Measurements from ENCODE around the gene RHOH.

Gene RHOH

DNA sequence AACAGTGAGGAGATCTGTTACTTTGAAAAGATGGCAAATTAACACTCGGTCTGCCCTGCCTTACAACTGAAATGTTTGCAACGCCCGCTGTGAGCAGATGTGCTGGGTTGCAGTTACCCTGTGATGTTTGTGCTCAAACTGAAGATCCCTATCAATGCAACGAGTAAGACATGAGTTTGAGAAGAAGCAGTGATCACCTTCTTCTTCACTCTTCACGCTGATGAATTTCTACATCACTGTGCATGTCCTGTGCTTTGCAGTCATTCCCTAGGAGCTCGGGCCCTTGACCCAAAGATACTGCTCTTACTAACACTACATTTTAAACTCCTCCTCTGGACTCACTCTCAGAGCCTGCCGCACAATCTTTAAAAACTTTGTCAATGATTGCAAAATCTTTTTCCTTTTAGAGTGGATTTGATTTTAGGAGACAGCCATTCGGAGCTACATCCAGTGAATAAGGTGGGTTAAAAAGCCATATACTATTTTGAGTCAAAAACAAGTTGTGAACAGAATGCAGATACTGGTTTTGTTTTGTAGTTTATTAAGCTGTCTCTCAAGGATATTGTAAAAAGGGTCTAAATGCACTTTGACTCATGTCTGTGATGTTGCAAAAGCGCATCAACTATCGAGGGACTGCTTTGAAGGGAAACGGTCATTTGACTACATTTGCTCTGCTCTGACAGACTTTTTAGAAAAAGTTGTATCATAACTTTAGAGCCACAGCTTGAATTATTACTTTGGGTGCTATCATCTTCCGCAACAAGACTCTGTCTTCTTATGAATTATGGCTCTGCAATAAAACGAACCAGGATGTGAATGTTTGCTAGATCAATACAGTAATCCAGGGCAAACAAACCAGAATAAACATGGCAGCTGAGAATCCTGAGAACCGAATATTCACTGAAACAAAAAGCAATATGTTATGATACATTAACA is 5.7 kb upstream of the RHOH start:
- H3K4me3 ChIP-seq (ENCODE audit: low read length), result no peak overlapping the region

DNA sequence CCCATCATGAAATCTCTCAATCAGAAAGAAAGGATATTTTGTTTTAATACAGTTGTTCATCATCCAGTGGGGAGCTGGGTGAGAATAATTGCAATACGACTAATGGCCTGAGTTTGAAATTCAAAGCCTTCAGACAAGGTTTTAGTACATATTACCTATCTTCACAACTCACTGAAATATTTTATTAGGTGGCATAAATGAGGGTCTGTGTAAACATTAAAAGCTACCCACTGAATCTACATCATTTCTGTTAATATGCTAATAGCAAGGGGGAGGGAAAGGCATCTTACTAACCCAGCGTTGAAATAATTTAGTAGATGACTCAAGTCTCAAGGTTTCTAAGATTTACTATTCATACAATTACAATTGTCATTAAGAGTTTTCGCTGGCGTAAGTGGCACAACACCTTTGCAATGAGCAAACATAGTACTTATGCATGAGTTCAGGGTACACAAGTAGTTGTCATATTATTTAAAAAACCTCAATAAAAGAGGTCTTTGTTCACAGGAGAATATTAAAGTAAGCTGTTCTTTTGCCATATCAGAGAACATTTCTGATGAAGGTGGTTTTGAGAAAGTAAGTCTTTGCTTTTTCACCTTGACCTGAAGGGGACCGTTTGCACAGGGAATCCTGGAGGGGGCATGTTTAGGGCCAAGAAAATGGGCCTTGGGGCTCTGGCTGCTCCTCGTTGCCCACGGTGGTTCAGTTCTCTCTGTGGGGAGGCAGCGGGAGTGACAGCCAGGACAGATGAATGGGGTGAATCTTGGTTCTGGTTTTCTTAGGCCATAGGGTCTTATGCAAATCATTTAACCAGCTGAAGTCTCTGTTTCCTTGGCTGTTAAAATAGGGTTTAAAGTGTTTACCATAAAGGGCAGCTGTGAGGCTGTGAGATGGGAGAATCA is 4.5 kb upstream of the RHOH start:
- Histone ChIP-seq H3K27me3 (ENCODE audit: control insufficient read depth, insufficient read depth, low read length) (no peaks in the 10 kb centered on the region), H3K9me3 (ENCODE audit: control insufficient read depth, low read length) (no peaks in the 10 kb centered on the region), H3K36me3 (ENCODE audit: control insufficient read depth, insufficient read depth, low read length) (no peaks in the 10 kb centered on the region), H3K9ac (ENCODE audit: low read length) (no peak overlapping the region), H3K4me3 (ENCODE audit: low read length) (no peak overlapping the region), H3K4me1 (ENCODE audit: control insufficient read depth, insufficient read depth, low read length) (peaks cover 57% of the 10 kb centered on the region)

More for the DNA sequence above, 5.7 kb upstream of the RHOH start:
- no peaks in the 10 kb centered on the region for H3K36me3 ChIP-seq (ENCODE audit: control insufficient read depth, insufficient read depth, low read length)
- H3K27me3 ChIP-seq (ENCODE audit: control insufficient read depth, insufficient read depth, low read length), result no peaks in the 10 kb centered on the region
- no peak overlapping the region for H3K9ac ChIP-seq (ENCODE audit: low read length)
- peaks cover 57% of the 10 kb centered on the region for H3K4me1 ChIP-seq (ENCODE audit: control insufficient read depth, insufficient read depth, low read length)
- H3K9me3 ChIP-seq (ENCODE audit: control insufficient read depth, low read length), result no peaks in the 10 kb centered on the region

DNA sequence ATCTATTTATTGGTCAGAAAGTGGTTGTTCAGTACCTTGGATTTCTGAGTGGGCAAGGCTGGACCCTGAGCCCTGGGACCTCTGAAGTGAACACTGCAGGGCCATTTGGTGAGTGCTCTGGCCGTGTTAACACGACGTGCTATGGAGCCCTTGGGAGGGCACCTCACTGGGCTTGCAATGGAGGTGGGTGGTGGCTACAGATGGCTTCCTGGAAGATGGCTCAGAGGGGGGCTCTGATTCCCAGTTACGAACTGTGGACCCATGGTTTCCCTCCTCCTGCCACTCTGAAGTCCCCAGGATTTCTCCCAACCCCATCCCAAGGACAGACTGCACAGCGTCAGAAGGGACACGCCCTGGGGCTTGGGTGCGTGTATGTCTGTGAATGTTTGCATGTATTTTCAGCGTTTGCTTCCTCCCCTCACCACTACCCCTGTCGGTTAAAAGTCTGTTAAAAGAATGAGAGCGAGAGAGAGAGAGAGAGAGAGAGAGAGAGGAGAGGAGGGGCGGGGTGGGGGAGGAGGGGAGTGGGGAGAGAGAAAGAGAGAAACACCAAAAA is 3.7 kb upstream of the RHOH start:
- H3K9me3 ChIP-seq (ENCODE audit: control insufficient read depth, low read length), result no peaks in the 10 kb centered on the region
- no peaks in the 10 kb centered on the region for H3K36me3 ChIP-seq (ENCODE audit: control insufficient read depth, insufficient read depth, low read length)
- no peaks in the 10 kb centered on the region for H3K27me3 ChIP-seq (ENCODE audit: control insufficient read depth, insufficient read depth, low read length)
- H3K4me3 ChIP-seq (ENCODE audit: low read length), result no peak overlapping the region
- H3K4me1 ChIP-seq (ENCODE audit: control insufficient read depth, insufficient read depth, low read length), result peaks cover 57% of the 10 kb centered on the region
- no peak overlapping the region for H3K9ac ChIP-seq (ENCODE audit: low read length)

DNA sequence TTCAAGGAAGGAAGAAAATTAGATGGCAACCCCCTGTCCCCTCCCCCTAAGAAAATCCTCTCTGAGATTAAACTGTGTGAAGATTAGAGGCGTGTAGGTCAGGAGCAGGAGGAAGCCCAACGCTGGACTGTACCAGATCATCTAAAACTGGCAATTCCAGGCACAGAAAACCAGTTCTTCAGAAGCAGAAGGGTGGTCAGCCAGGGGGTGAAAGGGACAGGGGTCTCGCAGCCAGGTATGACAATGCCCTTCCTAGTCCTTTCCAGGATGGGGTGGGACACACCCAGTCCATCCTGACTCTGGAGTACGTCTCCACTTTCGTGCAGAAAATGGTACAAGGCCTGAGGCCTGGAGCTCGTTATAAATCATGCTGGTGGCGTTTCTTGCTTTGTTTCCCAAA is 3.3 kb upstream of the RHOH start:
- peaks cover 57% of the 10 kb centered on the region for H3K4me1 ChIP-seq (ENCODE audit: control insufficient read depth, insufficient read depth, low read length)
- no peaks in the 10 kb centered on the region for H3K27me3 ChIP-seq (ENCODE audit: control insufficient read depth, insufficient read depth, low read length)
- H3K9ac ChIP-seq (ENCODE audit: low read length), result no peak overlapping the region
- H3K4me3 ChIP-seq (ENCODE audit: low read length), result no peak overlapping the region
- no peaks in the 10 kb centered on the region for H3K36me3 ChIP-seq (ENCODE audit: control insufficient read depth, insufficient read depth, low read length)
- no peaks in the 10 kb centered on the region for H3K9me3 ChIP-seq (ENCODE audit: control insufficient read depth, low read length)

DNA sequence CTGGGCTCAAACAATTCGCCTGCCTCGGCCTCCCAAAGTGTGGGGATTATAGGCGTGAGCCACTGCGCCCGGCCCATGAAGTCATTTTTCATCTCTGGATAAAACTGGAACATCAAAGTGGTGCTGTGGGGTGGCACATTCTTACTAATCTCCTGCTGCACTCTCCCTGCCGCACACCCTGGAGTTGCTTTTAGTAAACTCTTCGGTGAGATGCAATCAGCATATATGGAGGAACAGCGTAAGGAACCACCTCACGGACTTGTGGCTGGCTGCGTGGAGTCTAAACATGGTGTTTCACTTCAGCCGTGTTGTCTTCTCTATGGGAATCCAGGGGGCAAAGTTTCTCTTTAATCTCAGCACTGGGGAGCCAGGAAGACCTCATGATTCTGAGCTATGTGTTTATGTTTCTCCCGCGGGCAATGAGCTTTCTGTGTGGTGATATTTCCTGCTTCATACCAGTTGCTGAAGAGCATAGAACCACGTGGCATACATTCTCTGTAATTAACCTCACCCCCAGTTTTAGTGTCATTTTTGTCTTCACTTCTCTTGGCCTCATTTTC is 2.1 kb upstream of the RHOH start:
- H3K9ac ChIP-seq (ENCODE audit: low read length), result peak overlapping the region; percentile 60
- H3K4me3 ChIP-seq (ENCODE audit: low read length), result no peak overlapping the region
- H3K27me3 ChIP-seq (ENCODE audit: control insufficient read depth, insufficient read depth, low read length), result no peaks in the 10 kb centered on the region
- H3K36me3 ChIP-seq (ENCODE audit: control insufficient read depth, insufficient read depth, low read length), result no peaks in the 10 kb centered on the region
- H3K4me1 ChIP-seq (ENCODE audit: control insufficient read depth, insufficient read depth, low read length), result peaks cover 50% of the 10 kb centered on the region
- H3K9me3 ChIP-seq (ENCODE audit: control insufficient read depth, low read length), result no peaks in the 10 kb centered on the region

DNA sequence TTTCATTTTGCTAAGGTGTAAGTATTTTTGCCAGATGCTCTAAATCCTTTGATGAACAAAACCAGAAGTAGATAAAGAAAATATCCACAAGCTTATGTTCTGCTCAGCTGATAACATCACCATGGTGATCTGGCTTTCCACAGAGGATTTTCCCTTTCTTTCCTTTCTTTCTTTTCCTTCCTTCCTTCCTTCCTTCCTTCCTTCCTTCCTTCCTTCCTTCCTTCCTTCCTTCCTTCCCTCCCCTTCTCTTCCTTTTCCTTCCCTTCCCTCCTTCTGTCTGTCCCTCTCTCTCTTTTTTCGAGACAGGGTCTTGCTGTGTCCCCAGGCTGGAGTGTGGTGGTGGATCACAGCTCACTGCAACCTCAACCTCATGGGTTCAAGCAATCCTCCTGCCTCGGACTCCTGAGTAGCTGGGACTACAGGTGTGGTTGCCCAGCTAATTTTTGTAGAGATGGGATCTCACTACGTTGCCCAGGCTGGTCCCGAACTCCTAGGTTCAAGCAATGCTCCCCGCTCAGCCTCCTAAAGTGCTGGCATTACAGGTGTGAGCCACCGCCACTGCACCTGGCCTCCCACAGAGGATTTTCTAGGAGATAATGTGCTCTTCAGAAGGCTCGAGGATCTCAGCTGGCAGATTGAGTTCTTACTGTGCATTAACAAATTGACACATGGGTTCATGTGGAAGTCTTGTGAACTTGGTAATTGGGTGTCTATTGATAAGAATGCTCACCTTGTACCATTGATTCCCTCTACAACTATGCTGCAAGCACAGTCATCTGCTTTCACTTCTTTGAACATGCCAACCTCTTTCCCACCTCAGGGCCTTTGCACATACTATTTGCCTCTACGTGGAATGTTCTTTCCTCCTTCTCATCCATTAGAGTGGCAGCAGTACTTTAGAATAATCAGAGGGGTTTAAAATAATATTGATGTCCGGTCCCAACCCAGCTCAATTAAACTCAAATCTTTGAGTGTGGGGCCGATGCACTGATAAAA is 1.4 kb upstream of the RHOH start:
- Histone ChIP-seq H3K4me1 (ENCODE audit: control insufficient read depth, insufficient read depth, low read length) (peaks cover 42% of the 10 kb centered on the region), H3K9ac (ENCODE audit: low read length) (no peak overlapping the region), H3K9me3 (ENCODE audit: control insufficient read depth, low read length) (no peaks in the 10 kb centered on the region), H3K36me3 (ENCODE audit: control insufficient read depth, insufficient read depth, low read length) (no peaks in the 10 kb centered on the region), H3K27me3 (ENCODE audit: control insufficient read depth, insufficient read depth, low read length) (no peaks in the 10 kb centered on the region), H3K4me3 (ENCODE audit: low read length) (no peak overlapping the region)

DNA sequence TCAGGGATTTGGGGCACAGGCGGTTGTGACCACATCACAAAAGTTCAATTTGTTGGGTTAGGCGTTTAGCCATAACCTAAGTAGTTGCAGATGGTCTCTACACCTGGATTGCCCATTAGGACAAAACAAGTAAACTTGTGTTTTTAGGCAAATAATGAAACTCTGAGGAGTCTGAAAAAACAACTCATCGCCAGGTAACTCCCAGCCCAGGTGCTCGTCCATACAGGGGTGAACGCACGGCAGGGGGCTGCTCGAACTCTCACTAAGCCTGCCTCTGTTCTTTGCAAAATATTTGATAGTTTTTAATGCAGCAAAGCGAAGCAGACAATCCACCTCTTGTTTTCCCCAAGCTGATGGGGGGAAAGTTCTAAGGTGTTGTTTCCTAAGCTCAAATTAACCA is 559 bp upstream of the RHOH start:
- no peaks in the 10 kb centered on the region for H3K27me3 ChIP-seq (ENCODE audit: control insufficient read depth, insufficient read depth, low read length)
- H3K4me3 ChIP-seq (ENCODE audit: low read length), result no peak overlapping the region
- no peaks in the 10 kb centered on the region for H3K9me3 ChIP-seq (ENCODE audit: control insufficient read depth, low read length)
- H3K9ac ChIP-seq (ENCODE audit: low read length), result no peak overlapping the region
- no peaks in the 10 kb centered on the region for H3K36me3 ChIP-seq (ENCODE audit: control insufficient read depth, insufficient read depth, low read length)
- peaks cover 34% of the 10 kb centered on the region for H3K4me1 ChIP-seq (ENCODE audit: control insufficient read depth, insufficient read depth, low read length)

DNA sequence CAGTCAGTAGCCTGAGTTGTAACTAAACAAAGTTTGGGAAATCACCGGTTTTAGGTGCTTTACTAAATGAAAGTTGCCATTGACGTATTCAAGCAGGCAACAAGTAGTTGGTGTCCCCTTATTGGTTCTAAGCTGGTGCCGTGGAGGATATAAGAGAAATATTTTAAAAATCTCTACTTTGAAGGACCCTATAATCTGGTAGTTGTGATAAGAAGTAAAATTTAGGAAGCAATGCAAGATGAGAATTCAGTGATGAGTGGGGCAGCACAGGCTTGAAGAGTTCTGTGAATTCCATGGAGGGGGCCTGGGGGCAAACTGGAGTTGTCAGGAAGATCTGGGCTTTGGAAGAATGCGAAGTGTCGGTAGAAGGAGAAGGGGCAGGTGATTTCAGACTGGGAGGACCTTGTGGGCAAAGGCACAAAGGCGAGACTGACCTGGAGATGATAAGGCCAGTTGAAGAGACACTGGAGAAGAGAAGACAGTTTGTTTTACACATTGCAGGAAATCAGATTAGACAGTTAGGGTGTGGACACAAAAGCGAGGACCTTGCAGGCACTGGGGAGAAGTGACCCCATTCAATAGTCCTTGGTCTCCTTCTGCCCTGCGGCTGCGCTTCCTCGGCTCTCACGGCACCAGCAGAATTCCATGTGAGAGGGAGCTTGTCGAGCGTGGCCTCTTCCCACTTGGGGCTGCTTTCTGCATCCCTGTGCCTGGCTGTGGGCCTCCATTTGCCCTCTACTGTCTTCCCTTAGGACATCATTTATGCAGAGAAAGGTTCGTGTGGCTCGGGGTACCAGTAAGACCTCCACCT is 1.3 kb downstream of the RHOH start:
- H3K36me3 ChIP-seq (ENCODE audit: control insufficient read depth, insufficient read depth, low read length), result no peaks in the 10 kb centered on the region
- H3K9me3 ChIP-seq (ENCODE audit: control insufficient read depth, low read length), result no peaks in the 10 kb centered on the region
- no peaks in the 10 kb centered on the region for H3K27me3 ChIP-seq (ENCODE audit: control insufficient read depth, insufficient read depth, low read length)
- peak overlapping the region; percentile 45 for H3K9ac ChIP-seq (ENCODE audit: low read length)
- H3K4me1 ChIP-seq (ENCODE audit: control insufficient read depth, insufficient read depth, low read length), result peaks cover 17% of the 10 kb centered on the region
- no peak overlapping the region for H3K4me3 ChIP-seq (ENCODE audit: low read length)

DNA sequence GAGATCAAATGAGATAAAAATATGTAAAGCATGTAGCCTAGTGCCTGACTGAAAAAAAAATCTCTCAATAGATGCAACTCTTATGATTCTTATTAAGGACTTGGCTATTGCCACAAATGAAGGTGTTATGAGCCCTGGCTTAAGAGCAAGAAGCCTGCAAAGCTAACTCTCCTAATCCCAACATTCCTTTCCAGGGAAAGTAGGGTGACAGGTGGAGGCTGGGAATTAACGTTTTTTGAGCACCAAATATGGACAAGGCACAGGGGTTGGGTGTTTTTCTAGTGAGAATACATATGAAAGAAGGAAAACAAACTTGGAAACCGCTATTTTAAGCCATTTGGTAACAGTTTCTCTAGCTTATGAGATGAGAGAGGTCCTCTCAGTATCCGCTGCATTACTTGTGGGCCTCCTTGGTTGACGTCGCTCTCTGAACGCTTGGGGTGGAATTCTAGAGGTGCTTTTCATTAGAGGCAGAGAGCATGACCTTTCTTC is 2.4 kb downstream of the RHOH start:
- Histone ChIP-seq H3K9me3 (ENCODE audit: control insufficient read depth, low read length) (no peaks in the 10 kb centered on the region), H3K4me1 (ENCODE audit: control insufficient read depth, insufficient read depth, low read length) (peaks cover 8% of the 10 kb centered on the region), H3K9ac (ENCODE audit: low read length) (no peak overlapping the region), H3K27me3 (ENCODE audit: control insufficient read depth, insufficient read depth, low read length) (no peaks in the 10 kb centered on the region), H3K36me3 (ENCODE audit: control insufficient read depth, insufficient read depth, low read length) (no peaks in the 10 kb centered on the region), H3K4me3 (ENCODE audit: low read length) (no peak overlapping the region)

DNA sequence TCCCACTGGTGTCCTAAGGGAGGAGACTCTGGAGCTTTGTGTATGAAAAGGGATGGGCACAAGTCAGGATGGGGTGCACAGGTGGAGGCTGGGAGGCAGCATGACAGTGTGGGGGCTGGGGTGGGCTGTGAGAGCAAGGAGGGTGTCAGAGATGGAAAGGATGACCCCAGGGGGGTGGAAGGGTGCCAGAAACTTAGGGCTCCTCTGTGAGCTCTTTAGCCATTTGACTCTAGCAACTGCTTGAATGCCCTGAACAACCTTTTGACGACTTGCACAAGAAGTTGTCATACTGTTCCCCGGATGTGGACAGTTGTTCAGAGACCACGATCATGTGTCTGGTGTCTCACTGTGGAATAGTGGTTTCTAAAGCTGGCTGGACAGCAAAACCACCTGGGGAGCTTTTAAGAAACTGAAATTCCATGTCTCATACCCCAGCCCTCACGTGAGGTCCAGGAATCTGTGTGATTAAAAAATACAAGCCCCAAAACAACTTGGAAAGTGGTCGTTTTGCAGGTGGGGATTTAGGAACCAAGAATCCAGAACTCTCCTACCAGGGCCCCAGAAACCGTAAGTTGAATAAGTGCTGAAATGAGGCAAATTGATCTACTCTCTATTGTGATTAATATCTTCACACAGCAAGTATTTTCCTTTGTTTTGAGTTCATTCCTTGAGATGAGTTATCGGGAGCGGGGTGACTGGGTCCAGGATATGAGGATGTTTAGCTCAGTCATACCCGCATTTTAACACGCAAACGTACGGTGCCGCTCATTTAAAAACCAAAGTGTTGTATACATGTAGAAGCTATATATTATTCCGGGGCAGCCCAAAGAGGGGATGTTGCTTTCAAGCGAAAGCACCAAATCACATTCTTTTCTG is 3.4 kb downstream of the RHOH start:
- Histone ChIP-seq H3K4me1 (ENCODE audit: control insufficient read depth, insufficient read depth, low read length) (no peaks in the 10 kb centered on the region), H3K36me3 (ENCODE audit: control insufficient read depth, insufficient read depth, low read length) (no peaks in the 10 kb centered on the region), H3K9ac (ENCODE audit: low read length) (no peak overlapping the region), H3K4me3 (ENCODE audit: low read length) (no peak overlapping the region), H3K27me3 (ENCODE audit: control insufficient read depth, insufficient read depth, low read length) (no peaks in the 10 kb centered on the region), H3K9me3 (ENCODE audit: control insufficient read depth, low read length) (no peaks in the 10 kb centered on the region)

Data from mucosa of stomach (tissue), 1 donor.